ENCODE results near the gene C2CD2.

- TF ChIP-seq CTCF (IDR thresholded peaks at IDR 0.05; ENCODE audit: insufficient read depth, low read length) = no peak
- TF ChIP-seq GABPA (IDR thresholded peaks at IDR 0.05; ENCODE audit: low read depth) = no peak
- TF ChIP-seq SPI1 (IDR thresholded peaks at IDR 0.05; ENCODE audit: borderline replicate concordance, low read depth) = no peak
- TF ChIP-seq POLR2AphosphoS5 (IDR thresholded peaks at IDR 0.05; ENCODE audit: low read depth) = no peak
- TF ChIP-seq REST (IDR thresholded peaks at IDR 0.05; ENCODE audit: insufficient replicate concordance, low read depth) = no peak
These were observed 7.8 kb downstream of the C2CD2 start for GRCh38 chr21:41945982-41946381.
